BJ (cell line): ENCODE measurements around the gene MTHFD1L. TPM values are rescaled to one million over a fixed set of nuclear protein-coding genes. Genes with fewer than 3 reads are reported as not detected.
A peak's percentile ranks its signal among the peaks of the same experiment; 100 is the strongest.

Source experiments
- CTCF ChIA-PET: fragments of 350-600 bp; formaldehyde crosslinking; extraction: SDS; loops from one replicate; lab custom pipeline; 2021; ENCODE audit warnings: antibody characterized with exemption, inconsistent platforms; lab: Yijun Ruan, JAX
- POLR2A ChIA-PET: fragments of 300-600 bp; sonication (Branson Sonifier 250); formaldehyde crosslinking; extraction: SDS; loops from one replicate; lab custom pipeline; 2021; ENCODE audit warnings: antibody characterized with exemption; lab: Charles Lee
- DNase-seq: peaks from one replicate; pipeline ENCODE4 v3.0.0-alpha.2; 2011; ENCODE audit warnings: low read depth
- H3K27me3 ChIP-seq: 2 replicates; pipeline ENCODE4 v1.6.0; 2011; ENCODE audit warnings: low read length; ENCODE audit not compliant: control insufficient read depth, insufficient read depth
- H3K36me3 ChIP-seq: 2 replicates; pipeline ENCODE4 v1.5.1; 2011; ENCODE audit warnings: low read length; ENCODE audit not compliant: control insufficient read depth, insufficient read depth
- H3K4me3 ChIP-seq: 2 replicates; pipeline ENCODE4 v1.5.1; 2011; ENCODE audit warnings: low read depth, mild to moderate bottlenecking, control low read depth, low read length
- polyA plus RNA-seq: library from polyadenylated mRNA; depleted of rRNA; stranded (reverse); fragments of >200 nt; gene quantifications from 2 replicates; pipeline ENCODE4 v1.2.3, GENCODE V29; 2011
- TF ChIP-seq, protein P1 (sequence below): IDR thresholded peaks from 2 replicates; pipeline ENCODE4 v1.5.1; 2011; ENCODE audit warnings: low read depth, mild to moderate bottlenecking, control low read depth, inconsistent platforms, low read length, moderate library complexity; ENCODE audit not compliant: insufficient read depth

Gene MTHFD1L
- polyA plus RNA-seq, 1 experiment: 58.9 TPM

DNA sequence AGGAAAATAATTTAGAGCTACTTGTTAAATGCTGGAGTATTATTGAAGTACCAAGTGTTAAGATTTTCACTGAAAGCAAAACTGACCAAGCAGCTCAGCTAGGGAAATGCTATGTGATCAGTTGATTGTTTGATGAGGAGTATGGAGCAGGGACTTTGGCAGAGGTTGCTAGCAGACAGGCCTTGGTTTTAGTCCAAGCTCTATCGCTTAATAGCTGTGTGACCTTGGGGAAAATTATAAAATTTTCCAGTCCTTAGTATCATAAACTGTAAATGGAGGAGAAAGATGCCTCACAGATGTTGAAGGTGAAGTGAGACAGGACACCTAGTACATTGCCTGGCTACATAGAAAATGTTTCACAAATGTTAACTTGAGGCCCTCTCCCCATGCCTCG lies 136.6 kb downstream of the MTHFD1L start:
- POLR2A ChIA-PET: no interaction called here
- CTCF ChIA-PET: interaction anchor here (3.9 kb wide), 1 partner anchor 110 kb away, joined by 13 read pairs; no protein-coding TSS in a partner anchor
- H3K4me3 ChIP-seq: no peak overlapping the region
- H3K27me3 ChIP-seq: no peaks in the 10 kb centered on the region
- TF ChIP-seq, protein P1, sequence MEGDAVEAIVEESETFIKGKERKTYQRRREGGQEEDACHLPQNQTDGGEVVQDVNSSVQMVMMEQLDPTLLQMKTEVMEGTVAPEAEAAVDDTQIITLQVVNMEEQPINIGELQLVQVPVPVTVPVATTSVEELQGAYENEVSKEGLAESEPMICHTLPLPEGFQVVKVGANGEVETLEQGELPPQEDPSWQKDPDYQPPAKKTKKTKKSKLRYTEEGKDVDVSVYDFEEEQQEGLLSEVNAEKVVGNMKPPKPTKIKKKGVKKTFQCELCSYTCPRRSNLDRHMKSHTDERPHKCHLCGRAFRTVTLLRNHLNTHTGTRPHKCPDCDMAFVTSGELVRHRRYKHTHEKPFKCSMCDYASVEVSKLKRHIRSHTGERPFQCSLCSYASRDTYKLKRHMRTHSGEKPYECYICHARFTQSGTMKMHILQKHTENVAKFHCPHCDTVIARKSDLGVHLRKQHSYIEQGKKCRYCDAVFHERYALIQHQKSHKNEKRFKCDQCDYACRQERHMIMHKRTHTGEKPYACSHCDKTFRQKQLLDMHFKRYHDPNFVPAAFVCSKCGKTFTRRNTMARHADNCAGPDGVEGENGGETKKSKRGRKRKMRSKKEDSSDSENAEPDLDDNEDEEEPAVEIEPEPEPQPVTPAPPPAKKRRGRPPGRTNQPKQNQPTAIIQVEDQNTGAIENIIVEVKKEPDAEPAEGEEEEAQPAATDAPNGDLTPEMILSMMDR: no peak
- peaks cover 2% of the 10 kb centered on the region for H3K36me3 ChIP-seq
- no peak for DNase-seq

DNA sequence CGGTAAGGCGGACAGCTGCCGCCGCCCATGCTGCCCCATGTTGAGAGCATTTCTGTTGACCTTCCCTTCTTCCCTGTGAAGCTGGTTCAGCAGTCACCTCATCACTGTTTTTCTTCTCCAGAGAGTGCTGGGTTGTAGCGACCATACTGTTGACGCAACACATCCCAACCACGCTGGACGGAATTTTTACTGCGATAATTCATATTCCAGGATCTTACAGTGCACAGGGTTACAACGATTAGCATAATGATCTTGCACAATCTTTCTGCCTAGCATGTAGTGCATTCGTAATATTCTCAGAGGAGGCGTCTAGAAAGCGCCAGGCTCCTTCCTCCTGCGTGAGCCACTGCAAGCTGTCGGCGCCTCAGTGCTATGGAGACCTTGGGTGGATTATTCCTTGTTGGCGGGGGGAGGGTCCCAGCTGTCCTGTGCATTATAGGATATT lies 137.0 kb downstream of the MTHFD1L start:
- ChIA-PET POLR2A (no interaction called here), CTCF (interaction anchor here (0.7 to 3.9 kb wide), 2 partner anchors 49 to 110 kb away, joined by 3 to 13 read pairs; no protein-coding TSS in a partner anchor)
- Histone ChIP-seq H3K27me3 (no peaks in the 10 kb centered on the region), H3K4me3 (no peak overlapping the region), H3K36me3 (peaks cover 2% of the 10 kb centered on the region)
- DNase-seq: no peak
- TF ChIP-seq, protein P1: no peak

DNA sequence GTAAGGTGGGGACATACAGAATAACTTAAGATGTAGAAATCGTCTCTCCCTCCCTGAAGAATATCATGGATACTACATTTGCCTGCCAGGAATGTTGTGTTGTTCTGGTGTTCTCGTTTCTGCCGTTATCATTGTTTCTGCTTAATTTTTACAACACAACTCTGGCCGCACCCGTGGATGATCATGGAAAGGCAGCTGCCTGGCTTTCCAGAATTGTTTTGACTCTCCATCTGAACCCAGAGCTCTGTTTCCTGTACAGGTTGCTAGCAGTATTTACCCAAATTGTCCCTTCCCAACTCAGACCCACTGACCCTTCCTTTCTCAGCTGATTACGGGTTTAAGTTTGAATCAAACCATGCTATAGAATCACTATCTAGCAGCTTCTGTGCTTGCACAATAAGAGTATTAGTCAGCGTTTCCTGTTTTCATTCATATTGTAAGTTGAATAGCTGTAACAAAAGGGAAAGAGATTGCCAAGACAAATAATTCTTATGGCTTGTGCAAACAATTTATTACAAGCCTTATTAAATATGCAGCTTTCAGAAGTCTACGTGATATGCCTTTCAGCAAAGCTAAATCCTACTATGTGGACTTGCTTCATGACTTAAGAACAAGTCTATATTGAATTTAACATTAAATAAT lies 139.0 kb downstream of the MTHFD1L start:
- H3K36me3 ChIP-seq: peaks cover 2% of the 10 kb centered on the region
- ChIA-PET POLR2A (interaction anchor here (0.5 kb wide), 1 partner anchor 80 kb away, joined by 6 read pairs; no protein-coding TSS in a partner anchor), CTCF (interaction anchor here (0.6 to 3.5 kb wide), 5 partner anchors 9 to 321 kb away, joined by 3 to 31 read pairs (median 7); no protein-coding TSS in a partner anchor)
- TF ChIP-seq, protein P1: no peak
- no peak overlapping the region for H3K4me3 ChIP-seq
- H3K27me3 ChIP-seq: no peaks in the 10 kb centered on the region
- DNase-seq: peak; percentile 75

DNA sequence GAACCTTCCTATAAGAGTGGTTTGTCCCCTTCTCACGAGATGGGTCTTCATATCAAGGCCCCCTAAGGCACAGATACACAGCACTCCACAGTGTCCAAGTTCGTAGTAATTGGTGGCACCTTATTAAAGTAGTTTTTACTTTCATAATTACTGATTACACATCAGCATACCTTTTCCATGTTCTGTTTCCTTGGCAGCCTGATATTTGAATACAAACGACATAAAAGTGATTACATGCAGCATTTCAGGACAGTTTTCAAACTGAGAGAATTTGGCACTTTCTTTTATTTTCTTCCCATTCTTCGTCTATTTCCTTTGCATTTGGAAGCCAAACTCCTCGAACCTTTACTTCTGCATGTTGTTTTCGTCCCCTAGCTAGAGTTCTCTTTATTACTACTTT lies 139.7 kb downstream of the MTHFD1L start:
- POLR2A ChIA-PET: interaction anchor here (0.5 kb wide), 1 partner anchor 81 kb away, joined by 6 read pairs; no protein-coding TSS in a partner anchor
- TF ChIP-seq, protein P1: no peak
- H3K27me3 ChIP-seq: no peaks in the 10 kb centered on the region
- DNase-seq: no peak
- H3K4me3 ChIP-seq: no peak overlapping the region
- CTCF ChIA-PET: interaction anchor here (0.6 to 3.5 kb wide), 5 partner anchors 9 to 321 kb away, joined by 3 to 31 read pairs (median 7); no protein-coding TSS in a partner anchor
- H3K36me3 ChIP-seq: peaks cover 2% of the 10 kb centered on the region

DNA sequence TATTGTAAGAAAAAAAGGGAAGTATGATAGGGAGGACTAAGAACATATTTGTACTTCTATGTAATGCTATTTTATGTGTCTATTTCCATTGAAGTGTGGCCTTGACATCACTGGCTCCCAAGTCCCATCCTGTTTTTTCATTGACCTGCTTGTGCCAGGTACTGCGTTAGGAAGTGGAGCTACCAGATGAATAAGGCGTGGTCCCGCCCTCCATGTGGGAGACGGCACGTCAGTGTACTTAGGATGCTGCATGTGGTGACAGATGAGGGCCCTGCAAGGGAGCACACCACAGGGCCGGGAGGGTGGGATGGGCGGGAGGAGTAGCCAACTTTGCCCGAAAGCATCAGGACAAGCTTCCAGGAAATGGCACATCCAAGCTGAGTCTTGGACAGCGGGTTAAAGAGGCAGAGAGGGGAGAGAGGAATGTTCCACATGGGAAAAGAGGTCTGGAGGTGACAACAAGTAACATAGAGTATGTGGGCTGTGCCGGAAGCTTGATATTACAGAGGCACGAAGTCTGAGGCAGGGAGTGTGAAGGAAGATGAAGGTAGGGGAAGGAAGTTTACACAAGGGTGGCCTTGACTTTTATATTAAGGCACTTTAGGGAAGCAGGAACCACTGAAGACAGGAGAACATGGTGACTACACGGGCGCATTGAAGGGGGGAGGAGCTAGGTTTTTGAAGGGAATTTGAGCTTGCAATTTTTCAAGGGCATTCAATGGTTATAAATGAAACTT lies 140.6 kb downstream of the MTHFD1L start:
- CTCF ChIA-PET: interaction anchor here (0.7 to 3.5 kb wide), 5 partner anchors 8 to 348 kb away, joined by 3 to 31 read pairs (median 7); no protein-coding TSS in a partner anchor

More for the DNA sequence above, 140.6 kb downstream of the MTHFD1L start:
- Histone ChIP-seq H3K27me3 (no peaks in the 10 kb centered on the region), H3K4me3 (no peak overlapping the region), H3K36me3 (peaks cover 2% of the 10 kb centered on the region)
- no peak for DNase-seq
- TF ChIP-seq, protein P1: no peak
- POLR2A ChIA-PET: no interaction called here
